Measurements from ENCODE around the gene HOXD9. TPM values are rescaled to one million over a fixed set of nuclear protein-coding genes. Genes with fewer than 3 reads are reported as not detected.

The HOXD9 gene
- total RNA-seq, 2 donors from 2014 or later: 1.4 to 5.8 TPM

- DNase-seq (peak in 1 of 2 donors; percentile 6), ATAC-seq (no peak)
- intact Hi-C loops (cut with DNase I, micrococcal nuclease): no loop called here
Observed at GRCh38 chr2:176105730-176106580, 16.6 kb upstream of the HOXD9 start.

- ATAC-seq (peak; percentile 58), DNase-seq (peak in 1 of 2 donors; percentile 71)
- intact Hi-C loops (cut with DNase I, micrococcal nuclease): no loop called here
Observed at GRCh38 chr2:176106581-176107539, 15.7 kb upstream of the HOXD9 start, which contains the start of gene HOXD11. Gene HOXD11 (plus strand): TSS chr2:176107280. CDS start chr2:176107356, 76 bp downstream.

- intact Hi-C loops (cut with DNase I, micrococcal nuclease): no loop called here
- ATAC-seq: no peak
- DNase-seq: peak in 1 of 2 donors; percentile 28
Observed at GRCh38 chr2:176107731-176108181, 14.8 kb upstream of the HOXD9 start.

- DNase-seq (peak in 1 of 2 donors; percentile 4), ATAC-seq (no peak)
Observed at GRCh38 chr2:176109192-176109901, 13.2 kb upstream of the HOXD9 start.

GRCh38 chr2:176109946-176110345 is 12.6 kb upstream of the HOXD9 start:
- DNase-seq: no peak
- intact Hi-C loops (cut with DNase I, micrococcal nuclease): no loop called here

More at GRCh38 chr2:176109192-176109901, 13.2 kb upstream of the HOXD9 start:
- intact Hi-C loops (cut with DNase I, micrococcal nuclease): no loop called here

GRCh38 chr2:176110415-176111308 is 11.9 kb upstream of the HOXD9 start:
- intact Hi-C loops (cut with DNase I, micrococcal nuclease): no loop called here
- no peak for DNase-seq
- no peak for ATAC-seq

More at GRCh38 chr2:176109946-176110345, 12.6 kb upstream of the HOXD9 start:
- ATAC-seq: no peak

- DNase-seq: peak in 1 of 2 donors; percentile 81
- intact Hi-C loops (cut with DNase I, micrococcal nuclease): no loop called here
- peak; percentile 29 for ATAC-seq
Observed at GRCh38 chr2:176111309-176111663, 11.2 kb upstream of the HOXD9 start.

- ATAC-seq (no peak), DNase-seq (no peak)
- intact Hi-C loops (cut with DNase I, micrococcal nuclease): no loop called here
Observed at GRCh38 chr2:176111846-176112374, 10.6 kb upstream of the HOXD9 start.

- intact Hi-C loops (cut with DNase I, micrococcal nuclease): no loop called here
- no peak for DNase-seq
- no peak for ATAC-seq
Observed at GRCh38 chr2:176112375-176113302, 9.9 kb upstream of the HOXD9 start.

GRCh38 chr2:176114120-176114929 is 8.2 kb upstream of the HOXD9 start:
- intact Hi-C loops (cut with DNase I, micrococcal nuclease): no loop called here
- DNase-seq (no peak), ATAC-seq (no peak)

- intact Hi-C loops (cut with DNase I, micrococcal nuclease): no loop called here
- DNase-seq: no peak
- no peak for ATAC-seq
Observed at GRCh38 chr2:176114930-176115625, 7.4 kb upstream of the HOXD9 start.

GRCh38 chr2:176115883-176116813 is 6.4 kb upstream of the HOXD9 start, which contains the start of gene HOXD10:
Gene HOXD10 (plus strand): TSS chr2:176116778. CDS start chr2:176116834, 56 bp downstream.
- ATAC-seq (peak; percentile 75), DNase-seq (peak in 1 of 2 donors; percentile 78)
- intact Hi-C loops (cut with DNase I, micrococcal nuclease): no loop called here

- intact Hi-C loops (cut with DNase I, micrococcal nuclease): no loop called here
- no peak for ATAC-seq
- DNase-seq: no peak
Observed at GRCh38 chr2:176117162-176117822, 5.2 kb upstream of the HOXD9 start.

Measured in left colon (tissue), 2 donors.